Stimulated activated naive CD4-positive, alpha-beta T cell (primary cell): ENCODE results near the gene COL5A3.
"Not testable (repeated sequence)": the region's sequence is repeated elsewhere in the genome, so short reads cannot be mapped to it uniquely, and the experiment has no call there.

ENCODE experiments used
- DNase-seq, 6 experiments: peaks; one replicate each; lab custom pipeline; 2025; lab: John Stamatoyannopoulos, UW

Gene COL5A3

DNA sequence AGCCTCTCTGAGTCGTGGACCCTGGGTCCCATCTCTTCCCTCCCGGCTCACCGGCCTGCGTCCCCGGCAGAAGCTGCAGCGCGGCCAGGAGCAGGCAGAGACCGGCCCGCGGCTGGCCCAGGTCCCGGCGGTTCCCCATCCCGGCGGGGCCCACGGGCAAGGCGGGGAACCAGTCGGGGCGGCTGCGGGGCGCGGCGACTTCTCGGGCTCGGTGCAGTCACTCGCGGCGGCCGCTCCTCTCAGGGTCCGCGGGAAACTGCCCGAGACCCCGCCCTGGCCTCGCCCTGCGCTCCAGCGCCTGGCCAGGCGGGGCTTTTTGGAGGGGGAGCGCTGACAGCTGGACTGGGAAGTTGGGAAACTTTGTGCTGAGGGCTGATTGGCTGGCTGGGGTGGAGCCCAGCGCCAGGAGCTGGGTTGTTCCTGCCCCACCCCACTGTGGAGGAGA lies at the start of gene COL5A3:
TSS of gene COL5A3 (minus strand) at position 258 of the 445 bp plus-strand sequence. CDS start at position 139, 119 bp downstream.
- DNase-seq: no peak

GRCh38 chr19:10052602-10053360 lies 42.5 kb upstream of the COL5A3 start:
- no peak for DNase-seq

GRCh38 chr19:10049626-10050025 lies 39.3 kb upstream of the COL5A3 start:
- DNase-seq: no peak

- no peak for DNase-seq
Observed at GRCh38 chr19:10045371-10045770, 35.1 kb upstream of the COL5A3 start.

- no peak for DNase-seq
Observed at GRCh38 chr19:10044390-10044789, 34.1 kb upstream of the COL5A3 start.

- no peak for DNase-seq
Observed at GRCh38 chr19:10043286-10043927, 33.1 kb upstream of the COL5A3 start.

DNA sequence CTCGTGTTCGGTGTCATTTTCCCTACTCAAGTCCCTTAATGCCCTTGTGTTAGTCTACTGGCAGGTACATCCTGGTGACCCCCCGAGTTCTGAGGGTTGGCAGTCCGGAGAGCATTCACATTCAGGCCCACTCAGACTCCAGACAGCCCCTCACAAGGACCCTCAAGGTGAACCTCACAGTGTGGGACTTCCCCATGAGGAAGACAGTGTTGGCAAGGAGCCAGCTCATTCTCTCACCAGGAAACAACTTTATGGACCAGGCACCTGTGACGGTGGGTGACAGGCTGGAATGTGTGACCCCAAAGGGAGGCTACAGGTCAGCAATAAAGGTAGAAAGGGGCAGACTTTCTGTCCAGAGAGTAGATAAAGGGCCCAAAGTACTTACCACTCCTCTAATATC lies 27.5 kb upstream of the COL5A3 start:
- DNase-seq: no peak

GRCh38 chr19:10037367-10037766 lies 27.1 kb upstream of the COL5A3 start:
- DNase-seq: no peak

DNA sequence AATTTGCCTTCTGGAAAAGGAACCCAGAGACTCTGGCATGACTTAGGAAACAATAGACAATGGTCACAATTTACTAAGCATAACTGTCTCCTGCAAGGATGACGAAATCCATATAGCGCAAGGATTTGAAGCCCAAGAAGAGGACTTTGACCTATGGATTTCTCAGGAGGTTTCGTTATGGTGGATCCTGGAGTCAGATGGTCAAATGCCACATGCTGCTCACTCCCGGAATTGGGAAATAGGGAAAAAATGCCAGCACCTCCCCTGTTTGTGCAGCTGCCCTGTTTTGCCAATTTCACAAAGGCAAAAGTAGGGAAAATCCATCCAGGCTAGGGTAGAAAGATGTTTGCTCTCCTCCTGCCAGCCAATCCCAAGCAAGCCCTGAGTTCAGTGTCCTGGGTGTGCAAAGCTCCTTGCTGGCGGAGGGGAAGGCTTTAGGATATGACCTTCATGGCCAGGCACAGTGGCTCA lies 26.3 kb upstream of the COL5A3 start:
- DNase-seq: no peak

DNA sequence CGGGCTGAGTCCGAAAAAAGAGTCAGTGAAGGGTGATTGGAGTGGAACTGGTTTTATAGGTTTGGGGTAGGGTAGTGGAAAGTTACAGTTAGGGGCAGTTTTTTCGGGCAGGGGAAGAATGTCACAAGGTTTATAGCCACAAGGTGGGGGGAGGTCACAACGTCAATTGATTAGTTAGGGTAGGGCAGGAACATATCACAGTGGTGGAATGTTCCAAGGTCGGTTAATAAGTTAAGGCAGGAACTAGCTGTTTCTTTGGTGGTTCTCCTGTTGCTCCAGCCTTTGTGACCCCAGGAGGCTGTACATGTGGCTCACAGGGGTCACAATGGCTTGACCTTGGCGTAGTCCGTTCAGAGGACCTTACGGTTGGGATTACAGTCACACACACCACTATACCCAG lies 23.3 kb upstream of the COL5A3 start:
- DNase-seq: no peak

GRCh38 chr19:10027158-10027997 lies 17.1 kb upstream of the COL5A3 start:
- peak; percentile 31 to 68 (median 51) for DNase-seq

- no peak for DNase-seq
Observed at GRCh38 chr19:10026744-10027143, 16.4 kb upstream of the COL5A3 start.

GRCh38 chr19:10023096-10023495 lies 12.8 kb upstream of the COL5A3 start:
- not testable (repeated sequence) for DNase-seq

GRCh38 chr19:10021863-10022262 lies 11.6 kb upstream of the COL5A3 start:
- no peak for DNase-seq

DNA sequence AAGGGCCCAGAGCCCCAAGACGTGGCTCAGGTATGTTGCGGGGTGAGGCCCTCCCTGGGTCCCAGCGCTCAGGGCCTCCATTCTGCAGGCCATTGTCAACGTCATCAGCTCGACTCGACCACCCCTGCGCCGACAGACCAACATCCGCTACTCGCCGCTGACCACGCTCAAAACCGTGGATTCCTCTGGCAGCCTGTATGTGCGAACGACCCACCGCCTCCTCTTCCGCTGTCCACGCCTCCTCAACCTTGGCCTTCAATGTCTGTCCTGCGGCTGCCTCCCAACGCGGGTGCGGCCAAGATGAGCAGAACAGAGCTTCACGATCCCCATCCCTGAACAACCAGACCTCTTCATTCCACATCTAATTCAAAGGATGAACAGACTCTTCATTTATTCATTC lies 11.1 kb upstream of the COL5A3 start:
- DNase-seq: no peak

GRCh38 chr19:10020851-10021250 lies 10.5 kb upstream of the COL5A3 start:
- no peak for DNase-seq

GRCh38 chr19:10019246-10019645 lies 8.9 kb upstream of the COL5A3 start:
- DNase-seq: no peak

DNA sequence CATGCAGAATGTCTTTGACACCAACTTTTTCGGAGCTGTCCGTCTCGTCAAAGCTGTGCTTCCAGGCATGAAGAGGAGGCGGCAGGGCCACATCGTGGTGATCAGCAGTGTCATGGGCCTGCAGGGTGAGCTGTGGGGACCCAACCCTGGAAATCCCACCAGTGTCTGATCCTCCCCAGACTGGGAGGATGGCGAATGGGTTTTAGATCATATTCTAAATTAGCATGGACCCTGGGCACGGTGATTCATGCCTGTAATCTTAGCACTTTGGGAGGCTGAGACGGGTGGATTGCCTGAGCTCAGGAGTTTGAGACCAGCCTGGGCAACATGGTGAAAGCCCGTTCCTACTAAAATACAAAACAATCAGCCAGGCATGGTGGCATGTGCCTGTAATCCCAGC lies 8.5 kb upstream of the COL5A3 start:
- no peak for DNase-seq

DNA sequence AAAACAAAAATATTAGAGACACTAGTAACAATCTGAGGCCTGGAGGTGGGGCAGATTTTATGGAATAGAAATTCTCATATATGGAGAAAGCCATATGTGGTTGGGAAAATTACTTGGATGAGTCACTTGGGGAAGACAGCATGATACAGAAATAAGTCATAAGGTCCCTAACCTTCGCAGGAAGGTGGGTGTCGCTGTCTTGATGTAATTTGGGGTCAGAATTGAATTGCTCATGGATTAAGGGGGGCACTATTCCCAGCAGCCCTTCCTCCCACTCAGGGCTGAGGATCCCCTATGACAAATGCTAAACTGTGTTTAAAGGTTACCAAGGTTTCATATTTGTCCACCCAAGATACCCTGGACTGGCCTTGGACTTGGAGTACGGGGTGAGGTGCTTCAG lies 8.0 kb upstream of the COL5A3 start:
- DNase-seq: no peak

DNA sequence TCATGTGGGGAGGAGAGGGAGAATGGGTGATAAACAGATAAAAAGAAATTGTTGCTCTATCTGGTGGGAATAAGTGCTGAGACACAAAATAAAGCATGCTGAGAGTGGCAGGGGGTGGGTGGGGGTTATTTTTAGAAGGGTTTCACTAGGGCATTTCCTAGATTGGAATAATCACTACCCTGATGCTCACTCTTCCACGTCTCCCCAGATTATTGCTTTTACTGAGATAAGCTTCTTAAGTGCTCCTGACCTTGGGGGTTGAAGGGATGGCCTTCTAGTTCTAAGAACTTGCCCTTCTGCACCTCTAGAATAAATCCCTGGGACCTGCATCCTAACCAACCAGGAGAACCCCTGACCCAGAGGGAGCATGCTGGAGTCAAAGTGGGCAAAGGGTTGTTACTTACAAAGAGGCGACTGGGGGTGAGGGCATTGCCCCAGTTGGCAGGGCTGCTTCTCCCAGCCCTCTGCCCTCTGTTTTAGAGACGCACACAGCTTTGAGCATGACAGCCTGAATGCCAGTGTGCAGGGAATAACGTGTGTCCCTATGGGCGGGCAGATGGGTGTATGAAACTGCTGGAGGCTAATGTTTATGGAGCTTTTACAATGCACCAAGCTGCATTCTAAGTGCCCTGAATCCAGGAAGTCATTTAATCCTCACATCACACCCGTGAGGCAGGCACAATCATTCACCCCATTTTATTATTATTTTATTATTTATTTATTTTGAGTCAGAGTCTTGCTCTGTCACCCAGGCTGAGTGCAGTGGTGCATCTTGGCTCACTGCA lies 3.7 kb upstream of the COL5A3 start:
- no peak for DNase-seq

GRCh38 chr19:10013316-10013715 lies 3.0 kb upstream of the COL5A3 start, which contains the start of gene RDH8:
Gene RDH8 (plus strand): TSS chr19:10013483. CDS start chr19:10013498, 15 bp downstream.
- DNase-seq: no peak

DNA sequence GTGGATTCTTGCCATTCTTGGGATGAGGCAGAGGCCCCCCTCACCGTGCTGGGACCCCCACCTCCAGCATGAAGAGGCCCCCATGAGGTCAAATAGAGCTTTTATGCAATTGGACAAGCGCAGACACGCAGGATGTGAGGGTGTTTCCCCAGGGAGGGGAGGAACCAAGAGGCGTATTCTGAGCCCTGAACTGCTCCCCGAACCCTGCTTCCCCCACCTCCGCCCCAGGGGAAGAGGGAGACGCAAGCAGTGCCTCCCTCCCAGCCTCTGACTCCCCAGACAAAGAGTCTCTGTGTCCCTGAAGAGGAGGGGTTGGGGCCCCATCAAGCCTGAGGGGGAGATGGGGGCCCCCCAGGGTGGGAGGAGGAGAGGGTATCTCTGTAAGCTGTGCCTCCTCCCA lies 1.7 kb upstream of the COL5A3 start:
- DNase-seq: no peak
